Psoas muscle (tissue), 8 donors: ENCODE data around the gene TNS2. TPM values are rescaled to one million over a fixed set of nuclear protein-coding genes. Genes with fewer than 3 reads are reported as not detected.
"Not testable (repeated sequence)": the region's sequence is repeated elsewhere in the genome, so short reads cannot be mapped to it uniquely, and the experiment has no call there.

Experiments used
- ATAC-seq, 4 donors: fragments of 200-7000 bp; cut with Tn5 transposase; one replicate each; pipeline ENCODE4 v1.9.1; 2020; ENCODE audit warnings: moderate library complexity in 3 of 4, mild to moderate bottlenecking in 2 of 4
- DNase-seq, 2 donors: peaks; one replicate each; pipeline ENCODE4 v3.0.0-alpha.2; 2020
- H3K27ac ChIP-seq: fragments of 200-600 bp; one replicate; pipeline ENCODE4 v1.8.0; 2022
- H3K27me3 ChIP-seq, 3 donors: fragments of 200-600 bp in 1 of 3; one replicate each; pipeline versions ENCODE4 v1.6.1 to v1.8.0; 2013 to 2022; ENCODE audit warnings: low read length in 2 of 3, mild to moderate bottlenecking in 2 of 3, moderate library complexity in 1 of 3; ENCODE audit not compliant: insufficient read depth in 3 of 3
- H3K36me3 ChIP-seq, 2 donors: fragments of 200-600 bp in 1 of 2; one replicate each; pipeline versions ENCODE4 v1.6.1 to v1.8.0; 2013 to 2022; ENCODE audit warnings: low read depth in 1 of 2, mild to moderate bottlenecking in 1 of 2, moderate library complexity in 1 of 2; ENCODE audit not compliant: insufficient read depth in 1 of 2
- H3K4me1 ChIP-seq: fragments of 200-600 bp; one replicate; pipeline ENCODE4 v1.8.0; 2022
- H3K4me3 ChIP-seq: fragments of 200-600 bp; one replicate; pipeline ENCODE4 v1.8.0; 2022; ENCODE audit warnings: mild to moderate bottlenecking
- H3K9me3 ChIP-seq: fragments of 200-600 bp; one replicate; pipeline ENCODE4 v1.8.0; 2022
- CTCF ChIP-seq: fragments of 200-600 bp; IDR thresholded peaks from one replicate; pipeline ENCODE4 v1.8.0; 2022; ENCODE audit warnings: antibody characterized with exemption
- WGBS, 3 donors: extraction: QIAGEN DNeasy Blood & Tissue Kit; methylation state at CpG; one replicate each; pipeline versions ENCODE4 v1.1.6 to v1.1.7; 2013; 5-methylcytosine and 5-hydroxymethylcytosine counted together
- intact Hi-C, 2 donors: fragments of 100-400 bp; cut with DNase I; formaldehyde crosslinking; loops; one replicate each; pipeline versions ENCODE4 v1.11.0 to v1.14.2; 2022
- polyA plus RNA-seq, 3 donors: library from polyadenylated mRNA; stranded (reverse); fragments of 200-250 nt; gene quantifications; one replicate each; pipeline ENCODE4 v1.2.3, GENCODE V29; 2013
- total RNA-seq, 4 donors: library from RNA; stranded (reverse); fragmentation: NEBNext Ultra II Directional in 2 of 4; extraction: Animal tissue kit (Norgen Biotek cat#: 25700) in 2 of 4; gene quantifications; one replicate each; pipeline versions ENCODE4 v1.2.1 to v1.2.4, GENCODE V29; 2021 to 2023
- donor health status: healthy with polysubstance abuse.
- donor health status: DM: no; HTN: no; CAD: no; lungs with moderate emphysema.
- donor health status: Bipolar disorder and iron deficiency.
- donor health status: healthy.
- donor health status: DM: yes; HTN: yes; CAD: no.
- donor health status: DM: no; HTN: no; CAD: no.
- donor health status: DM: no; HTN: no; CAD: no.
- donor health status: DM: yes; HTN: yes; CAD: no.

The TNS2 gene
- total and polyA plus RNA-seq, 7 donors: 37.7 to 132 (median 48.9) TPM

GRCh38 chr12:53005215-53005985, 44.5 kb upstream of the TNS2 start:
- H3K27ac ChIP-seq: peak overlapping the region; percentile 97
- 13% methylated on average over 28 of the region's 28 CpGs for WGBS, 3 donors
- H3K4me1 ChIP-seq: peaks cover 42% of the 10 kb centered on the region
- H3K27me3 ChIP-seq: peaks cover 0 to 2% (median 0%) of the 10 kb centered on the region in 3 donors
- no peak for TF ChIP-seq CTCF
- H3K36me3 ChIP-seq: peaks cover 0 to 2% of the 10 kb centered on the region in 2 donors
- peak; percentile 15 to 57 for DNase-seq
- H3K9me3 ChIP-seq: no peaks in the 10 kb centered on the region
- H3K4me3 ChIP-seq: peak overlapping the region; percentile 97
- intact Hi-C loops: loop anchor here in 1 of 2 donors (5.0 kb wide), 1 partner anchor 42 kb away; no protein-coding TSS in a partner anchor
- no peak for ATAC-seq

GRCh38 chr12:53005986-53006809, 43.7 kb upstream of the TNS2 start, which contains the start of gene EIF4B:
EIF4B (plus strand) TSS chr12:53006456; CDS start chr12:53006484, 28 bp downstream.
- Histone ChIP-seq H3K27me3 (no peaks in the 10 kb centered on the region), H3K9me3 (no peaks in the 10 kb centered on the region), H3K4me3 (peak within 1 kb of the TSS; percentile 97), H3K4me1 (peaks cover 50% of the 10 kb centered on the region), H3K36me3 (peaks cover 0 to 7% of the 10 kb centered on the region in 2 donors), H3K27ac (peak within 1 kb of the TSS; percentile 97)
- DNase-seq (peak; percentile 100), ATAC-seq (peak; percentile 95 to 97 (median 96))
- intact Hi-C loops: loop anchor here in 1 of 2 donors (5.0 kb wide), 1 partner anchor 41 kb away; no protein-coding TSS in a partner anchor
- 0% methylated on average over 61 to 64 of the region's 64 CpGs for WGBS, 3 donors
- no peak for TF ChIP-seq CTCF

GRCh38 chr12:53006810-53007309, 43.0 kb upstream of the TNS2 start:
- peak overlapping the region; percentile 97 for H3K4me3 ChIP-seq
- H3K36me3 ChIP-seq: peaks cover 0 to 7% of the 10 kb centered on the region in 2 donors
- DNase-seq (peak; percentile 75 to 87), ATAC-seq (peak; percentile 55 to 72 (median 62))
- no peaks in the 10 kb centered on the region for H3K9me3 ChIP-seq
- peaks cover 54% of the 10 kb centered on the region for H3K4me1 ChIP-seq
- no peak for TF ChIP-seq CTCF
- 0 to 1% (median 1%) methylated on average over 38 of the region's 38 CpGs for WGBS, 3 donors
- intact Hi-C loops: loop anchor here in 1 of 2 donors (5.0 kb wide), 1 partner anchor 40 kb away; no protein-coding TSS in a partner anchor
- no peaks in the 10 kb centered on the region for H3K27me3 ChIP-seq
- H3K27ac ChIP-seq: peak overlapping the region; percentile 97

- intact Hi-C loops: loop anchor here in 1 of 2 donors (5.0 kb wide), 1 partner anchor 40 kb away; no protein-coding TSS in a partner anchor
- H3K4me1 ChIP-seq: peaks cover 54% of the 10 kb centered on the region
Observed at GRCh38 chr12:53007343-53007742, 42.5 kb upstream of the TNS2 start.

GRCh38 chr12:53008760-53009159, 41.1 kb upstream of the TNS2 start:
- not testable (repeated sequence) for H3K27me3 ChIP-seq
- peak overlapping the region; percentile 97 for H3K4me3 ChIP-seq
- intact Hi-C loops: loop anchor here in 1 of 2 donors (5.0 kb wide), 1 partner anchor 39 kb away; no protein-coding TSS in a partner anchor

More at GRCh38 chr12:53007343-53007742, 42.5 kb upstream of the TNS2 start:
- Histone ChIP-seq H3K9me3 (no peaks in the 10 kb centered on the region), H3K36me3 (peaks cover 0 to 7% of the 10 kb centered on the region in 2 donors), H3K27ac (peak overlapping the region; percentile 97), H3K4me3 (peak overlapping the region; percentile 97), H3K27me3 (no peaks in the 10 kb centered on the region)
- TF ChIP-seq CTCF: no peak
- WGBS, 3 donors: 31 to 39% (median 32%) methylated on average over 4 of the region's 4 CpGs
- DNase-seq: no peak
- ATAC-seq: no peak

More at GRCh38 chr12:53008760-53009159, 41.1 kb upstream of the TNS2 start:
- not testable (repeated sequence) for H3K36me3 ChIP-seq, ATAC-seq, DNase-seq, H3K9me3 ChIP-seq
- WGBS, 3 donors: 66 to 80% (median 70%) methylated on average over 15 of the region's 15 CpGs
- Histone ChIP-seq H3K4me1 (peaks cover 55% of the 10 kb centered on the region), H3K27ac (peak overlapping the region; percentile 97)
